ENCODE results near the gene FNBP1. TPM values are rescaled to one million over a fixed set of nuclear protein-coding genes. Genes with fewer than 3 reads are reported as not detected.

The FNBP1 gene
- total RNA-seq, 1 donor from 2014 or later, result 12.1 TPM

GRCh38 chr9:129871046-129871445, 171.9 kb downstream of the FNBP1 start:
- H3K36me3 ChIP-seq (ENCODE audit: control insufficient read depth, insufficient read depth, low read length), result peaks cover 3% of the 10 kb centered on the region
- DNase-seq (ENCODE audit: low read depth), result no peak
- no peaks in the 10 kb centered on the region for H3K27me3 ChIP-seq (ENCODE audit: control insufficient read depth, insufficient read depth, low read length)
- H3K4me3 ChIP-seq (ENCODE audit: low read depth, low read length), result no peak overlapping the region
- no peak for TF ChIP-seq CTCF (IDR thresholded peaks at IDR 0.05; ENCODE audit: insufficient read depth, low read length, poor library complexity, severe bottlenecking)

- Histone ChIP-seq H3K27me3 (ENCODE audit: control insufficient read depth, insufficient read depth, low read length) (no peaks in the 10 kb centered on the region), H3K36me3 (ENCODE audit: control insufficient read depth, insufficient read depth, low read length) (peaks cover 3% of the 10 kb centered on the region), H3K4me3 (ENCODE audit: low read depth, low read length) (no peak overlapping the region)
- no peak for TF ChIP-seq CTCF (IDR thresholded peaks at IDR 0.05; ENCODE audit: insufficient read depth, low read length, poor library complexity, severe bottlenecking)
- DNase-seq (ENCODE audit: low read depth), result no peak
These were observed 173.1 kb downstream of the FNBP1 start for GRCh38 chr9:129869585-129870501.

- DNase-seq (ENCODE audit: low read depth), result no peak
- no peaks in the 10 kb centered on the region for H3K27me3 ChIP-seq (ENCODE audit: control insufficient read depth, insufficient read depth, low read length)
These were observed 174.0 kb downstream of the FNBP1 start for GRCh38 chr9:129868872-129869486.

GRCh38 chr9:129868023-129868871, 174.7 kb downstream of the FNBP1 start:
- Histone ChIP-seq H3K4me3 (ENCODE audit: low read depth, low read length) (no peak overlapping the region), H3K27me3 (ENCODE audit: control insufficient read depth, insufficient read depth, low read length) (no peaks in the 10 kb centered on the region), H3K36me3 (ENCODE audit: control insufficient read depth, insufficient read depth, low read length) (peaks cover 3% of the 10 kb centered on the region)
- no peak for TF ChIP-seq CTCF (IDR thresholded peaks at IDR 0.05; ENCODE audit: insufficient read depth, low read length, poor library complexity, severe bottlenecking)
- DNase-seq (ENCODE audit: low read depth), result no peak

More at GRCh38 chr9:129868872-129869486, 174.0 kb downstream of the FNBP1 start:
- peaks cover 3% of the 10 kb centered on the region for H3K36me3 ChIP-seq (ENCODE audit: control insufficient read depth, insufficient read depth, low read length)
- TF ChIP-seq CTCF (IDR thresholded peaks at IDR 0.05; ENCODE audit: insufficient read depth, low read length, poor library complexity, severe bottlenecking), result no peak
- H3K4me3 ChIP-seq (ENCODE audit: low read depth, low read length), result no peak overlapping the region

GRCh38 chr9:129867136-129868022, 175.6 kb downstream of the FNBP1 start:
- no peak for TF ChIP-seq CTCF (IDR thresholded peaks at IDR 0.05; ENCODE audit: insufficient read depth, low read length, poor library complexity, severe bottlenecking)
- Histone ChIP-seq H3K4me3 (ENCODE audit: low read depth, low read length) (no peak overlapping the region), H3K27me3 (ENCODE audit: control insufficient read depth, insufficient read depth, low read length) (no peaks in the 10 kb centered on the region), H3K36me3 (ENCODE audit: control insufficient read depth, insufficient read depth, low read length) (peaks cover 3% of the 10 kb centered on the region)
- DNase-seq (ENCODE audit: low read depth), result no peak
